ENCODE measurements around the gene XIST. TPM values are rescaled to one million over a fixed set of nuclear protein-coding genes. Genes with fewer than 3 reads are reported as not detected.
"Not testable (repeated sequence)": the region's sequence is repeated elsewhere in the genome, so short reads cannot be mapped to it uniquely, and the experiment has no call there.

XIST gene
- total and polyA plus RNA-seq, 2 donors (not counting 1 experiment from before 2014, with no cell fraction given), result 0.07 to 97.9 TPM

DNA sequence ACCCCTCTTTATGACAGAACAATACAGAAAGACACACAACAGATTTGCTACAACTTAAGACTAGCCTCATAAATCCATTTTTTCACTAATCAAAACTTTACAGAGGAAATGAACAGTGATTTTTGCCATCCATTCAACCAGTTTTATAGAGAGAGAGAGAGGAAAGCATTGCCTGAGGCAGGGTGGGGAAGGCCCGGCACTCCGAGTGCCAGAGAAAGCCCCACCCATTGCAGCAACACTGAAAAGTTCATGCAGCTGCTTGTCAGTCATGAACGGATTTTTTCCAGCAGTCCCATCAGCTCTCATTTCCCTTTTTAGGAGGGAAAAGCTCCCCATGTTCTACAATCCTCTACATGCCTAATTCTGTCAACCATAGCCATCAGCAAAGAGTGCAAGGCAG is 52.6 kb downstream of the XIST start:
- Histone ChIP-seq H3K4me2 (ENCODE audit: extremely low read depth, insufficient read depth, low read length) (no peak overlapping the region), H3K36me3 (ENCODE audit: control insufficient read depth, insufficient read depth, low read length) (no peaks in the 10 kb centered on the region), H3K4me1 (ENCODE audit: control insufficient read depth, extremely low read depth, insufficient read depth, low read length) (no peaks in the 10 kb centered on the region), H4K20me1 (ENCODE audit: control insufficient read depth, extremely low read depth, insufficient read depth, low read length) (no peaks in the 10 kb centered on the region), H3K79me2 (ENCODE audit: control insufficient read depth, insufficient read depth, low read length) (no peaks in the 10 kb centered on the region), H2AFZ (ENCODE audit: low read length) (no peak overlapping the region), H3K27me3 (ENCODE audit: control insufficient read depth, insufficient read depth, low read length) (no peaks in the 10 kb centered on the region), H3K27ac (ENCODE audit: insufficient read depth, low read length) (no peak overlapping the region), H3K9me3 (ENCODE audit: control insufficient read depth, insufficient read depth, low read depth, low read length) (no peaks in the 10 kb centered on the region), H3K9ac (ENCODE audit: insufficient read depth, low read length) (no peak overlapping the region), H3K4me3 (replicated peaks in 1 of 4; ENCODE audit: control extremely low read depth in 1 of 4, insufficient read depth in 1 of 4, low read depth in 3 of 4, low read length in 4 of 4) (no peak overlapping the region)
- TF ChIP-seq, protein P1, sequence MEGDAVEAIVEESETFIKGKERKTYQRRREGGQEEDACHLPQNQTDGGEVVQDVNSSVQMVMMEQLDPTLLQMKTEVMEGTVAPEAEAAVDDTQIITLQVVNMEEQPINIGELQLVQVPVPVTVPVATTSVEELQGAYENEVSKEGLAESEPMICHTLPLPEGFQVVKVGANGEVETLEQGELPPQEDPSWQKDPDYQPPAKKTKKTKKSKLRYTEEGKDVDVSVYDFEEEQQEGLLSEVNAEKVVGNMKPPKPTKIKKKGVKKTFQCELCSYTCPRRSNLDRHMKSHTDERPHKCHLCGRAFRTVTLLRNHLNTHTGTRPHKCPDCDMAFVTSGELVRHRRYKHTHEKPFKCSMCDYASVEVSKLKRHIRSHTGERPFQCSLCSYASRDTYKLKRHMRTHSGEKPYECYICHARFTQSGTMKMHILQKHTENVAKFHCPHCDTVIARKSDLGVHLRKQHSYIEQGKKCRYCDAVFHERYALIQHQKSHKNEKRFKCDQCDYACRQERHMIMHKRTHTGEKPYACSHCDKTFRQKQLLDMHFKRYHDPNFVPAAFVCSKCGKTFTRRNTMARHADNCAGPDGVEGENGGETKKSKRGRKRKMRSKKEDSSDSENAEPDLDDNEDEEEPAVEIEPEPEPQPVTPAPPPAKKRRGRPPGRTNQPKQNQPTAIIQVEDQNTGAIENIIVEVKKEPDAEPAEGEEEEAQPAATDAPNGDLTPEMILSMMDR (conservative IDR thresholded peaks at IDR 0.05 in 1 of 2, IDR thresholded peaks at IDR 0.05 in 1 of 2; ENCODE audit: low read depth in 1 of 2, low read length in 2 of 2), result no peak
- TF ChIP-seq EZH2 (IDR thresholded peaks at IDR 0.05; ENCODE audit: low read length, missing control alignments), result no peak
- DNase-seq (ENCODE audit: low read depth in 2 of 2), result no peak

DNA sequence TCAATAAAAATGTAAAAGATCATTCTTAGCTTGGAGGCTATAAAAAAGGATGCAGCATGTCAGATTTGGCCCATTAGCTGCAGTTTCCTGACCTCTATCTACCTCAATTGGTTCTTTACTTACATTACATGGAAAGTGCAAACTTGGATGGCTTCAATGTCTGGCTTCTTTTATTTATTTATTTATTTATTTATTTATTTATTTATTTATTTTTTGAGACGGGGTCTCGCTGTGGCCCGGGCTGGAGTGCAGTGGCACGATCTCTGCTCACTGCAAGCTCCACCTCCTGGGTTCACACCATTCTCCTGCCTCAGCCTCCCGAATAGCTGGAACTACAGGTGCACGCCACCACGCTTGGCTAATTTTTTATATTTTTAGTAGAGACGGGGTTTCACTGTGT is 60.0 kb downstream of the XIST start:
- not testable (repeated sequence) for H3K27me3 ChIP-seq (ENCODE audit: control insufficient read depth, insufficient read depth, low read length); DNase-seq (ENCODE audit: low read depth in 2 of 2); H3K27ac ChIP-seq (ENCODE audit: insufficient read depth, low read length); H3K9ac ChIP-seq (ENCODE audit: insufficient read depth, low read length); H3K9me3 ChIP-seq (ENCODE audit: control insufficient read depth, insufficient read depth, low read depth, low read length); H3K4me3 ChIP-seq (replicated peaks in 1 of 4; ENCODE audit: control extremely low read depth in 1 of 4, insufficient read depth in 1 of 4, low read depth in 3 of 4, low read length in 4 of 4); H3K79me2 ChIP-seq (ENCODE audit: control insufficient read depth, insufficient read depth, low read length); H3K36me3 ChIP-seq (ENCODE audit: control insufficient read depth, insufficient read depth, low read length); H2AFZ ChIP-seq (ENCODE audit: low read length); H4K20me1 ChIP-seq (ENCODE audit: control insufficient read depth, extremely low read depth, insufficient read depth, low read length); H3K4me1 ChIP-seq (ENCODE audit: control insufficient read depth, extremely low read depth, insufficient read depth, low read length); H3K4me2 ChIP-seq (ENCODE audit: extremely low read depth, insufficient read depth, low read length)

DNA sequence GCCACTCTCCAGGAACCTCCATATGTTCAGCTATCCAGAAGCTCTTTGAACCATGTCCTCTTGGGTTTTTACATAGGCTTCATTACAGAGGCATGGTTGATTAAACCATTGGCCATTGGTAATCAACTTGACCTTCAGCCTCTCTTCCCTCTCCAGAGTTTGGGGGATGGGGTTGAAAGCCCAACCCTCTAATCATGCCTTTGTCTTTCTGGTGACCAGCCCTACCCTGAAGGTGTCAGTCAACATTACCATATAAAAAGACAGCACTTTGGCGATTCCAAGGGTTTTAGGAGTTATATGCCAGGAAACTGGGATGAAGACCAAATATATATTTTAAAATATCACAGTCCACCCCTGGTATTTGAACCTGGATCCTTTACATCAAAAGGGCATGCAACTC is 67.0 kb downstream of the XIST start:
- no peak overlapping the region for H3K4me3 ChIP-seq (replicated peaks in 1 of 4; ENCODE audit: control extremely low read depth in 1 of 4, insufficient read depth in 1 of 4, low read depth in 3 of 4, low read length in 4 of 4)
- no peaks in the 10 kb centered on the region for H3K9me3 ChIP-seq (ENCODE audit: control insufficient read depth, insufficient read depth, low read depth, low read length)
- DNase-seq (ENCODE audit: low read depth in 2 of 2), result no peak
- H3K4me2 ChIP-seq (ENCODE audit: extremely low read depth, insufficient read depth, low read length), result no peak overlapping the region
- H4K20me1 ChIP-seq (ENCODE audit: control insufficient read depth, extremely low read depth, insufficient read depth, low read length), result no peaks in the 10 kb centered on the region
- no peaks in the 10 kb centered on the region for H3K36me3 ChIP-seq (ENCODE audit: control insufficient read depth, insufficient read depth, low read length)
- H2AFZ ChIP-seq (ENCODE audit: low read length), result no peak overlapping the region
- no peaks in the 10 kb centered on the region for H3K4me1 ChIP-seq (ENCODE audit: control insufficient read depth, extremely low read depth, insufficient read depth, low read length)
- TF ChIP-seq, protein P1 (conservative IDR thresholded peaks at IDR 0.05 in 1 of 2, IDR thresholded peaks at IDR 0.05 in 1 of 2; ENCODE audit: low read depth in 1 of 2, low read length in 2 of 2), result no peak
- no peak for TF ChIP-seq EZH2 (IDR thresholded peaks at IDR 0.05; ENCODE audit: low read length, missing control alignments)
- no peaks in the 10 kb centered on the region for H3K27me3 ChIP-seq (ENCODE audit: control insufficient read depth, insufficient read depth, low read length)
- no peak overlapping the region for H3K9ac ChIP-seq (ENCODE audit: insufficient read depth, low read length)
- no peak overlapping the region for H3K27ac ChIP-seq (ENCODE audit: insufficient read depth, low read length)
- H3K79me2 ChIP-seq (ENCODE audit: control insufficient read depth, insufficient read depth, low read length), result no peaks in the 10 kb centered on the region
